B cell (primary cell): Measurements from ENCODE around the gene CHRM2. TPM values are rescaled to one million over a fixed set of nuclear protein-coding genes. Genes with fewer than 3 reads are reported as not detected.

Experiments
- ATAC-seq: fragments of 200-7000 bp; cut with Tn5 transposase; one replicate; pipeline ENCODE4 v1.10.0; 2021; ENCODE audit warnings: low read depth, mild to moderate bottlenecking, moderate number of reproducible peaks, moderate library complexity
- CTCF ChIA-PET: fragments of 350-600 bp; sonication (Branson Sonifier 250); formaldehyde crosslinking; loops from one replicate; lab custom pipeline; 2021; ENCODE audit warnings: antibody characterized with exemption, inconsistent platforms; lab: Charles Lee
- POLR2A ChIA-PET: fragments of 350-600 bp; sonication (Branson Sonifier 250); formaldehyde crosslinking; loops from one replicate; lab custom pipeline; 2021; ENCODE audit warnings: antibody characterized with exemption; lab: Charles Lee
- DNase-seq: peaks from one replicate; pipeline ENCODE4 v3.0.0; 2013
- H2AFZ ChIP-seq: 2 replicates; pipeline ENCODE4 v1.6.1; 2012; ENCODE audit warnings: mild to moderate bottlenecking, low read depth, low read length; ENCODE audit not compliant: insufficient read depth, poor library complexity, severe bottlenecking
- H3K27ac ChIP-seq, 2 donors: 1 replicate in 1 of 2; 2 replicates in 1 of 2; pipeline ENCODE4 v1.5.1; 2012 to 2013; ENCODE audit warnings: low read length in 2 of 2, mild to moderate bottlenecking in 2 of 2, moderate library complexity in 1 of 2
- H3K27me3 ChIP-seq, 4 experiments: fragments of 200-600 bp in 1 of 4; sonication (generic) in 1 of 4; replicated peaks in 1 of 4; 1 replicate in 2 of 4; 2 replicates in 2 of 4; pipeline versions ENCODE4 v1.6.1 to v1.7.0; 2013 to 2016; ENCODE audit warnings: low read length in 3 of 4, mild to moderate bottlenecking in 2 of 4, mixed read lengths in 1 of 4, moderate library complexity in 1 of 4; ENCODE audit not compliant: insufficient read depth in 4 of 4, control insufficient read depth in 3 of 4; ENCODE audit errors: control extremely low read depth in 1 of 4
- H3K36me3 ChIP-seq, 2 experiments: replicated peaks in 1 of 2; 1 replicate in 1 of 2; 2 replicates in 1 of 2; pipeline versions ENCODE4 v1.6.1 to v1.7.1; 2013; ENCODE audit warnings: low read length in 1 of 2; ENCODE audit not compliant: insufficient read depth in 2 of 2, control insufficient read depth in 1 of 2; ENCODE audit errors: control extremely low read depth in 1 of 2, extremely low read depth in 1 of 2
- H3K4me1 ChIP-seq, 2 donors: fragments of 200-600 bp in 1 of 2; sonication (generic) in 1 of 2; 1 replicate in 1 of 2; 2 replicates in 1 of 2; pipeline versions ENCODE4 v1.5.1 to v1.6.1; 2013 to 2017; ENCODE audit warnings: low read length in 2 of 2; ENCODE audit not compliant: control insufficient read depth in 2 of 2, insufficient read depth in 2 of 2
- H3K4me2 ChIP-seq: replicated peaks from 2 replicates; pipeline ENCODE3; 2012; ENCODE audit warnings: mild to moderate bottlenecking, low read depth, low read length; ENCODE audit not compliant: poor library complexity, severe bottlenecking
- H3K4me3 ChIP-seq, 5 experiments: fragments of 200-600 bp in 1 of 5; sonication (generic) in 1 of 5; 1 replicate in 3 of 5; 2 replicates in 2 of 5; pipeline versions ENCODE4 v1.5.1 to v1.7.0; 2011 to 2016; ENCODE audit warnings: low read length in 4 of 5, mild to moderate bottlenecking in 4 of 5, low read depth in 2 of 5, control low read depth in 1 of 5, moderate library complexity in 1 of 5; ENCODE audit not compliant: insufficient read depth in 1 of 5; ENCODE audit errors: control extremely low read depth in 1 of 5, extremely low read depth in 1 of 5
- H3K79me2 ChIP-seq: fragments of 200-600 bp; sonication (generic); one replicate; pipeline ENCODE4 v1.6.0; 2016; ENCODE audit warnings: low read length; ENCODE audit not compliant: control insufficient read depth, insufficient read depth
- H3K9ac ChIP-seq: fragments of 200-600 bp; sonication (generic); 2 replicates; pipeline ENCODE4 v1.6.1; 2017; ENCODE audit warnings: mild to moderate bottlenecking, low read length, moderate library complexity
- H3K9me3 ChIP-seq, 3 donors: one replicate each; pipeline versions ENCODE4 v1.6.1 to v1.7.1; 2013; ENCODE audit warnings: low read length in 2 of 3; ENCODE audit not compliant: control insufficient read depth in 2 of 3, insufficient read depth in 1 of 3; ENCODE audit errors: control extremely low read depth in 1 of 3
- H4K20me1 ChIP-seq: 2 replicates; pipeline ENCODE4 v1.6.0; 2012; ENCODE audit warnings: mild to moderate bottlenecking, low read length; ENCODE audit not compliant: insufficient read depth, control insufficient read depth, poor library complexity, severe bottlenecking
- H3K27ac Mint-ChIP-seq: one replicate; pipeline ENCODE4 v1.8.0; 2021; ENCODE audit warnings: mixed read lengths
- H3K27me3 Mint-ChIP-seq: one replicate; pipeline ENCODE4 v1.8.0; 2021; ENCODE audit warnings: mixed read lengths
- H3K4me1 Mint-ChIP-seq: one replicate; pipeline ENCODE4 v1.8.0; 2021; ENCODE audit warnings: mixed read lengths
- H3K4me3 Mint-ChIP-seq: one replicate; pipeline ENCODE4 v1.8.0; 2021; ENCODE audit warnings: mixed read lengths
- H3K9me3 Mint-ChIP-seq: one replicate; pipeline ENCODE4 v1.8.0; 2022; ENCODE audit warnings: mixed read lengths; ENCODE audit not compliant: insufficient read depth
- CTCF ChIP-seq: fragments of 200-600 bp; IDR thresholded peaks from one replicate; pipeline ENCODE4 v1.8.0; 2022; ENCODE audit warnings: antibody characterized with exemption, mild to moderate bottlenecking
- EZH2 ChIP-seq: IDR thresholded peaks from 2 replicates; pipeline ENCODE4 v1.6.1; 2012; ENCODE audit warnings: borderline replicate concordance, low read depth, mild to moderate bottlenecking, moderate library complexity, low read length; ENCODE audit not compliant: insufficient read depth, poor library complexity, severe bottlenecking
- WGBS: methylation state at CpG from one replicate; pipeline ENCODE4 v1.1.5; 2013; ENCODE audit warnings: missing lambda C conversion rate; ENCODE audit not compliant: insufficient coverage; 5-methylcytosine and 5-hydroxymethylcytosine counted together
- intact Hi-C: fragments of 100-400 bp; cut with micrococcal nuclease; formaldehyde crosslinking; loops from one replicate; pipeline ENCODE4 v1.10.0; 2022
- polyA plus RNA-seq: library from polyadenylated mRNA; depleted of rRNA; stranded (reverse); fragments of >200 nt; gene quantifications from 2 replicates; pipeline ENCODE4 v1.2.3, GENCODE V29; 2012
- total RNA-seq, 2 donors: library from RNA; stranded (reverse); fragments of 120-200 nt in 1 of 2; gene quantifications; 1 replicate in 1 of 2; 2 replicates in 1 of 2; pipeline versions ENCODE4 v1.2.3 to v1.2.4, GENCODE V29; 2013 to 2022

The CHRM2 gene
- total and polyA plus RNA-seq, 2 donors (not counting 1 experiment from before 2014, with no cell fraction given) = not detected

- WGBS = no CpG with 5 or more reads among the region's 2 CpGs
- Histone ChIP-seq H3K9ac (no peak overlapping the region), H4K20me1 (no peaks in the 10 kb centered on the region), H2AFZ (no peak overlapping the region), H3K9me3 (no peaks in the 10 kb centered on the region), H3K79me2 (no peaks in the 10 kb centered on the region), H3K4me2 (no peak overlapping the region), H3K4me1 (no peaks in the 10 kb centered on the region), H3K27me3 (no peaks in the 10 kb centered on the region), H3K27ac (no peak overlapping the region), H3K4me3 (no peak overlapping the region), H3K36me3 (no peaks in the 10 kb centered on the region)
- H3K9me3 Mint-ChIP-seq = peaks cover 3% of the 10 kb centered on the region
- no peaks in the 10 kb centered on the region for H3K27me3 Mint-ChIP-seq
- intact Hi-C loops = no loop called here
- no peak for DNase-seq
- TF ChIP-seq EZH2 (no peak), CTCF (no peak)
- no peak for ATAC-seq
- ChIA-PET POLR2A (no interaction called here), CTCF (no interaction called here)
- H3K4me1 Mint-ChIP-seq = no peaks in the 10 kb centered on the region
- H3K27ac Mint-ChIP-seq = no peak overlapping the region
- H3K4me3 Mint-ChIP-seq = no peak overlapping the region
Observed at GRCh38 chr7:137001041-137001440, 132.6 kb downstream of the CHRM2 start.

GRCh38 chr7:137001478-137001877 is 133.0 kb downstream of the CHRM2 start:
- Histone ChIP-seq H4K20me1 (no peaks in the 10 kb centered on the region), H2AFZ (no peak overlapping the region), H3K27ac (no peak overlapping the region), H3K4me1 (no peaks in the 10 kb centered on the region), H3K9me3 (no peaks in the 10 kb centered on the region), H3K4me3 (no peak overlapping the region), H3K36me3 (no peaks in the 10 kb centered on the region), H3K27me3 (no peaks in the 10 kb centered on the region), H3K9ac (no peak overlapping the region), H3K79me2 (no peaks in the 10 kb centered on the region), H3K4me2 (no peak overlapping the region)
- DNase-seq (no peak), ATAC-seq (no peak)
- no peak for TF ChIP-seq CTCF
- POLR2A ChIA-PET = no interaction called here
- Mint-ChIP-seq H3K4me1 (no peaks in the 10 kb centered on the region), H3K27me3 (no peaks in the 10 kb centered on the region), H3K9me3 (peaks cover 3% of the 10 kb centered on the region), H3K4me3 (no peak overlapping the region), H3K27ac (no peak overlapping the region)
- CTCF ChIA-PET = no interaction called here
- WGBS = no CpG with 5 or more reads among the region's 3 CpGs
- intact Hi-C loops = no loop called here
